ENCODE measurements around the gene TBRG4. TPM values are rescaled to one million over a fixed set of nuclear protein-coding genes. Genes with fewer than 3 reads are reported as not detected.

TBRG4 gene
- total and polyA plus RNA-seq, 2 donors (not counting 3 experiments of a cell fraction or from before 2014, with no cell fraction given): 43.7 to 56.7 TPM

GRCh38 chr7:45126201-45126600 is 14.7 kb upstream of the TBRG4 start:
- dilution Hi-C loops (cut with MboI; ENCODE audit: extremely low pct_ligation_motif_present, low sequenced_read_pairs): no loop called here
- H3K9ac ChIP-seq (replicated peaks; ENCODE audit: extremely low read depth, insufficient read depth, low read length): no peak overlapping the region
- H3K4me1 ChIP-seq (ENCODE audit: control insufficient read depth, extremely low read depth, insufficient read depth, low read length): no peaks in the 10 kb centered on the region
- no peaks in the 10 kb centered on the region for H3K27me3 ChIP-seq (ENCODE audit: control insufficient read depth in 2 of 2, insufficient read depth in 2 of 2, low read length in 2 of 2)
- POLR2A ChIA-PET: no interaction called here
- intact Hi-C loops (cut with micrococcal nuclease): no loop called here
- no peaks in the 10 kb centered on the region for H3K9me3 ChIP-seq (replicated peaks; ENCODE audit: control insufficient read depth, insufficient read depth, low read length)
- CTCF ChIA-PET: interaction anchor here (1.0 to 4.2 kb wide), 3 partner anchors 10 to 153 kb away, joined by 3 to 22 read pairs (median 12); no protein-coding TSS in a partner anchor
- DNase-seq (ENCODE audit: low read depth, low spot score) (no peak), FAIRE-seq (no peak)
- H3K4me2 ChIP-seq (ENCODE audit: insufficient read depth, low read length): no peak overlapping the region
- BruUV-seq (replicated peaks): no TSS peak
- no peak for TF ChIP-seq POLR2AphosphoS5 (IDR thresholded peaks at IDR 0.05; ENCODE audit: insufficient read depth, low read depth, low read length)
- no peak for TF ChIP-seq CTCF (IDR thresholded peaks at IDR 0.05; ENCODE audit: extremely low read depth in 1 of 2, insufficient read depth in 1 of 2, low read depth in 1 of 2, low read length in 2 of 2)
- TF ChIP-seq JUN (IDR thresholded peaks at IDR 0.05; ENCODE audit: borderline replicate concordance, insufficient read depth, insufficient read length, low read depth): no peak
- TF ChIP-seq GATA2 (IDR thresholded peaks at IDR 0.05; ENCODE audit: insufficient read depth, insufficient read length, low read depth, low read length): no peak
- no peak for TF ChIP-seq MAX (IDR thresholded peaks at IDR 0.05; ENCODE audit: insufficient read depth, insufficient read length)
- TF ChIP-seq FOS (IDR thresholded peaks at IDR 0.05; ENCODE audit: borderline replicate concordance, insufficient read depth, low read length): no peak
- no peak for TF ChIP-seq MYC (IDR thresholded peaks at IDR 0.05; ENCODE audit: low read depth, low read length)
- TF ChIP-seq POLR2A (IDR thresholded peaks at IDR 0.05; ENCODE audit: low read depth, low read length): no peak
- TF ChIP-seq EZH2 (IDR thresholded peaks at IDR 0.05; ENCODE audit: borderline replicate concordance, low read depth, low read length, severe bottlenecking): no peak
- H3K36me3 ChIP-seq (ENCODE audit: control insufficient read depth in 2 of 2, extremely low read depth in 1 of 2, insufficient read depth in 2 of 2, low read length in 2 of 2): no peaks in the 10 kb centered on the region
- no peaks in the 10 kb centered on the region for H3K9me1 ChIP-seq (replicated peaks; ENCODE audit: control insufficient read depth, extremely low read depth, insufficient read depth, low read length)
- H3K27ac ChIP-seq (ENCODE audit: insufficient read depth, low read depth, low read length): no peak overlapping the region
- no peaks in the 10 kb centered on the region for H4K20me1 ChIP-seq (replicated peaks; ENCODE audit: control insufficient read depth, extremely low read depth, insufficient read depth, low read length)
- H3K4me3 ChIP-seq (replicated peaks in 1 of 3; ENCODE audit: insufficient read depth in 1 of 3, low read depth in 1 of 3, low read length in 3 of 3): no peak overlapping the region
- H2AFZ ChIP-seq (ENCODE audit: low read depth, low read length): no peak overlapping the region
- no peaks in the 10 kb centered on the region for H3K79me2 ChIP-seq (ENCODE audit: control insufficient read depth, insufficient read depth, low read length)
